ENCODE data around the gene LRP4.
A peak's percentile ranks its signal among the peaks of the same experiment; 100 is the strongest.

The LRP4 gene

DNA sequence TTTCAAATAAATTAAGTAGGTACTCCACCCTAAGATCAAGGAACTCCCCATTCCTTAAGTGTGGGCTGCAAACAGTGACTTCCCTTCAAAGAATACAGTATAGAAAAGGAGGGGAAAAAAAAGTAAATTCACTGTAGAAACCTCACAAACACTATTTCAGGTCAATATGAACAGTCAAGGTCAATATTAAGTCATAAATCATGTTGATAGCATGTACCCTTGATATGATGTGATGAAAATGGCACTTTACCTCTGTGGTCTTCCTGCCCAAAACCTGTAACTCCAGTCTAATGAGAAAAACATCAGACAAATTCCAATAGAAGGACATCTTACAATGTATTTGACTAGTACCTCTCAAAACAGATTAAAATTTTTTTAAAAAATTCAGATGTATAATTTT, 80.5 kb downstream of the LRP4 start:
- Histone ChIP-seq H3K9me3 (ENCODE audit: control insufficient read depth in 2 of 2, low read length in 2 of 2) (no peaks in the 10 kb centered on the region), H3K27ac (ENCODE audit: low read depth in 2 of 2, low read length in 2 of 2) (no peak overlapping the region), H3K4me1 (ENCODE audit: control insufficient read depth in 2 of 2, insufficient read depth in 2 of 2, low read length in 2 of 2) (no peaks in the 10 kb centered on the region), H3K9ac (ENCODE audit: low read depth in 1 of 2, low read length in 2 of 2) (no peak overlapping the region), H3K4me3 (ENCODE audit: low read length in 2 of 2) (no peak overlapping the region), H3K36me3 (ENCODE audit: control insufficient read depth in 2 of 2, insufficient read depth in 2 of 2, low read length in 2 of 2) (no peaks in the 10 kb centered on the region), H3K27me3 (ENCODE audit: control insufficient read depth in 2 of 2, insufficient read depth in 2 of 2, low read length in 2 of 2) (no peaks in the 10 kb centered on the region)

DNA sequence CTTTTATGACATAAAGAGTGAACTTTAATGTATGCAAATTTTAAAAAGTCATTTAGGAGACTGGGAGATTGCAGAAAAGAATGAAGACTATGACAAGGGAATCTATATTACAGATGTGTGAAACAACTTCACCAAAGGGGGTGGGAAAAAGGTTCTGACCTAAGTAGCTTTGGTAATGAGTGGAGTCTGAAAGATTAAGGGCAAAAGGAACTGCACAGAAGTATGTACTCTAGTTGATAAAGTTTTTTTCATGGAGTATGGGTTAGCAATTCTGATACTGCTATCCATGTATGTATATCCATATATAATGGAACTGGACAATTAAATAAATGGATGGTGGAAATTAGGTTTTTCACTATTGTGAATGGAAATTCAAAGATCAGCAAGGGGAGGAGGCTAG, 81.5 kb downstream of the LRP4 start:
- Histone ChIP-seq H3K36me3 (ENCODE audit: control insufficient read depth in 2 of 2, insufficient read depth in 2 of 2, low read length in 2 of 2) (no peaks in the 10 kb centered on the region), H3K4me3 (ENCODE audit: low read length in 2 of 2) (no peak overlapping the region), H3K4me1 (ENCODE audit: control insufficient read depth in 2 of 2, insufficient read depth in 2 of 2, low read length in 2 of 2) (no peaks in the 10 kb centered on the region), H3K9me3 (ENCODE audit: control insufficient read depth in 2 of 2, low read length in 2 of 2) (no peaks in the 10 kb centered on the region), H3K27me3 (ENCODE audit: control insufficient read depth in 2 of 2, insufficient read depth in 2 of 2, low read length in 2 of 2) (no peaks in the 10 kb centered on the region), H3K27ac (ENCODE audit: low read depth in 2 of 2, low read length in 2 of 2) (no peak overlapping the region), H3K9ac (ENCODE audit: low read depth in 1 of 2, low read length in 2 of 2) (no peak overlapping the region)

DNA sequence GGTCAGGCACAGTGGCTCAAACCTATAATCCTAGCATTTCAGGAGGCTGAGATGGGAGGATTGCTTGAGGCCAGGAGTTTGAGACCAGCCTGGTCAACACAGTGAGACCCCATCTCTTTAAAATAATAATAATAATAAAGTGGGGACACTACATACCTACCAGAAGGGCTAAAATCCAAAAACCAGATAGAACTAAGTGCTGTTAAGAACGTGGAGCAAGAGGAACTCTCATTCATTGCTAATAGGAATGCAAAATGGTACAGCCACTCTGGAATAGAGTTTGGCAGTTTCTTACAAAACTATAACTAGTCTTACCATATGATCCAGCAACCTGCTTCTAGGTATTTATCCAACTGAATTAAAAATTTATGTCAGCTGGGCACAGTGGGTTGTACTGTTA, 81.9 kb downstream of the LRP4 start:
- no peak overlapping the region for H3K9ac ChIP-seq (ENCODE audit: low read depth in 1 of 2, low read length in 2 of 2)
- no peaks in the 10 kb centered on the region for H3K4me1 ChIP-seq (ENCODE audit: control insufficient read depth in 2 of 2, insufficient read depth in 2 of 2, low read length in 2 of 2)
- no peaks in the 10 kb centered on the region for H3K9me3 ChIP-seq (ENCODE audit: control insufficient read depth in 2 of 2, low read length in 2 of 2)
- no peaks in the 10 kb centered on the region for H3K27me3 ChIP-seq (ENCODE audit: control insufficient read depth in 2 of 2, insufficient read depth in 2 of 2, low read length in 2 of 2)
- no peak overlapping the region for H3K27ac ChIP-seq (ENCODE audit: low read depth in 2 of 2, low read length in 2 of 2)
- H3K4me3 ChIP-seq (ENCODE audit: low read length in 2 of 2): no peak overlapping the region
- H3K36me3 ChIP-seq (ENCODE audit: control insufficient read depth in 2 of 2, insufficient read depth in 2 of 2, low read length in 2 of 2): no peaks in the 10 kb centered on the region

DNA sequence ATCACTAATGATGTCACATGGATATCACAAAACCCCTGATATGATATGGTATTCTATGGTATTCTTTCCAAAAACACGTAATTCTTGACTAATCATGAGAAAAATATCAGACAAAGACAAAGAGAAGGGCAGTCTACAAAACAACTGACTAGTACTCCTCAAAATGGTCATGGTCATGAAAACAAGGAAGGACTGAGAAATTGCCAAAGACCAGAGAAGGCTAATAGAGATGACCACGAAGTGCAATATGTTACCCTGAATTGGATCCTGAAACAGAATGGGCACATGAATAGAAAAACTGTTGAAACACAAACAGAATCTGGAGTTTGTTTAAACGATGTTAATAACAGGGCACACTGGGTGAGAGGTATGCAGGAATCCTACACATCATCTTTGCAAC, 82.5 kb downstream of the LRP4 start:
- Histone ChIP-seq H3K4me3 (ENCODE audit: low read length in 2 of 2) (no peak overlapping the region), H3K4me1 (ENCODE audit: control insufficient read depth in 2 of 2, insufficient read depth in 2 of 2, low read length in 2 of 2) (no peaks in the 10 kb centered on the region), H3K9me3 (ENCODE audit: control insufficient read depth in 2 of 2, low read length in 2 of 2) (no peaks in the 10 kb centered on the region), H3K27me3 (ENCODE audit: control insufficient read depth in 2 of 2, insufficient read depth in 2 of 2, low read length in 2 of 2) (no peaks in the 10 kb centered on the region), H3K36me3 (ENCODE audit: control insufficient read depth in 2 of 2, insufficient read depth in 2 of 2, low read length in 2 of 2) (no peaks in the 10 kb centered on the region), H3K27ac (ENCODE audit: low read depth in 2 of 2, low read length in 2 of 2) (no peak overlapping the region), H3K9ac (ENCODE audit: low read depth in 1 of 2, low read length in 2 of 2) (no peak overlapping the region)

DNA sequence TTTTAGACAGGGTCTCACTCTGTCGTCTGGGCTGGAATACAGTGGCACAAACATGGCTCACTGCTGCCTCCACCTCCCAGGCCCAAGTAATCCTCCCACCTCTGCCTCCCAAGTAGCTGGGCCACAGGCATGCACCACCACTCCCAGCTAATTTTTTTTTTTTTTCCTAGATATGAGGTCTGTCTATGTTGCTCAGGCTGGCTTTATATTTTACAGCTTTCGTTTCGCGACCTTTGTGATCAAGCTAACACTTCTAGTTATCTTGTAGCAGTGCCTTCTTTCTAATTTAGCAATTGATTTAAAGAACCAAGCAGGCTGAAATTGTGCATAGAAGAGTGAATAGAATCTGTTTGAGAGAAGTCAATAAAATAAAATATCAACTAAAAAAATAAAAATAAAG, 83.5 kb downstream of the LRP4 start:
- no peak overlapping the region for H3K27ac ChIP-seq (ENCODE audit: low read depth in 2 of 2, low read length in 2 of 2)
- H3K27me3 ChIP-seq (ENCODE audit: control insufficient read depth in 2 of 2, insufficient read depth in 2 of 2, low read length in 2 of 2): no peaks in the 10 kb centered on the region
- H3K4me1 ChIP-seq (ENCODE audit: control insufficient read depth in 2 of 2, insufficient read depth in 2 of 2, low read length in 2 of 2): no peaks in the 10 kb centered on the region
- no peaks in the 10 kb centered on the region for H3K36me3 ChIP-seq (ENCODE audit: control insufficient read depth in 2 of 2, insufficient read depth in 2 of 2, low read length in 2 of 2)
- H3K9me3 ChIP-seq (ENCODE audit: control insufficient read depth in 2 of 2, low read length in 2 of 2): no peaks in the 10 kb centered on the region
- H3K4me3 ChIP-seq (ENCODE audit: low read length in 2 of 2): no peak overlapping the region
- H3K9ac ChIP-seq (ENCODE audit: low read depth in 1 of 2, low read length in 2 of 2): no peak overlapping the region

DNA sequence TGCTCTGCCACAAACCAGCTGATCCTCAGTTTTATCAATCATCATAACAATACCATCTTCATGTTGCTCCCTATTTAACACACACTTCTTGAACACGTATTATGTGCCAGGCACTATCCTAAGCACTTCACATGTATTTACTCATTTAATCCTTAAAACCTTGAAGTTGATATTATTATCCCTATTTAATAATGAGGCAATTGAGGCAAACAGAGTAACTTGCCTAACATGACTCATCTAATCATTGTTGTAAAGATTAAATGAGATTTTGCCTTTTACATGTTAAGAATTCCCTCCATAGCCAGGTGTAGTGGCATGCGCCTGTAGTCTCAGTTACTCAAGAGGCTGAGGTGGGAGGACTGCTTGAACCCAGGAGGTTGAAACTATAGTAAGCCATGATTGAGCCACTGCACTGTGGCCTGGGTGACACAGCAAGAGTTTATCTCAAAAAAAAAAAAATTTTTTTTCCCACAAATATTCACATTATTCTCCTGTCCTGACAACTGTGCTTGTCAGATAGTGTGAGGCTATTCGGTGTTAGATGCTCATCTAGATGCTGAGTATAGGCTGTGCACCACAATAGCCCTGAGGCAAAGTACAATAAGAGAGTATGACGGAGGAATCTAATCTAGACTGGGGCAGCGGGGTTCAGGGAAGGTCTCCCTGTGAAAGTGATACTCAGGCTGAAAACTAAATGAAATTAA, 85.7 kb downstream of the LRP4 start:
- no peak overlapping the region for H3K9ac ChIP-seq (ENCODE audit: low read depth in 1 of 2, low read length in 2 of 2)
- no peaks in the 10 kb centered on the region for H3K4me1 ChIP-seq (ENCODE audit: control insufficient read depth in 2 of 2, insufficient read depth in 2 of 2, low read length in 2 of 2)
- H3K27me3 ChIP-seq (ENCODE audit: control insufficient read depth in 2 of 2, insufficient read depth in 2 of 2, low read length in 2 of 2): no peaks in the 10 kb centered on the region
- no peak overlapping the region for H3K27ac ChIP-seq (ENCODE audit: low read depth in 2 of 2, low read length in 2 of 2)
- H3K9me3 ChIP-seq (ENCODE audit: control insufficient read depth in 2 of 2, low read length in 2 of 2): no peaks in the 10 kb centered on the region
- no peaks in the 10 kb centered on the region for H3K36me3 ChIP-seq (ENCODE audit: control insufficient read depth in 2 of 2, insufficient read depth in 2 of 2, low read length in 2 of 2)
- H3K4me3 ChIP-seq (ENCODE audit: low read length in 2 of 2): no peak overlapping the region

DNA sequence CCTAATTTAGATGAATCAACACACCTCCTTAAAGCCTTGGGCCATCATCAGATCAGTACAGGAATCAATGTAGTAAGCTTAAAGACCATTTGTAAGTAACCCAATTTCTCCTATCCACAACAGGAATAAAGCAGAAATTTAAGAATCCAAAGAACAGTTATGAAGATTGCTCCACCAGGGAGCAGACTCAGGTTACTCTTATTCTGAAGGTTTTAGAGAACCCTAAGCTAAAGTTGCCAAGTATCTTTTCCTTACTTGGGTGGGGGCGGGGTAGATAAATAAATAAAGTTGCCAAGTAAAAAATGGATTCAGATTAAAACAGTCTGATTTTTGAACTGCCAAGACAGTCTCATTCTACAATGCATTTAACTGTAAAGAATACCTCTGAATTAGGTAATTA, 90.4 kb downstream of the LRP4 start:
- H3K4me1 ChIP-seq (ENCODE audit: control insufficient read depth in 2 of 2, insufficient read depth in 2 of 2, low read length in 2 of 2): peaks cover 7 to 8% of the 10 kb centered on the region in 2 donors
- no peaks in the 10 kb centered on the region for H3K36me3 ChIP-seq (ENCODE audit: control insufficient read depth in 2 of 2, insufficient read depth in 2 of 2, low read length in 2 of 2)
- no peak overlapping the region for H3K4me3 ChIP-seq (ENCODE audit: low read length in 2 of 2)
- no peak overlapping the region for H3K9ac ChIP-seq (ENCODE audit: low read depth in 1 of 2, low read length in 2 of 2)
- H3K27me3 ChIP-seq (ENCODE audit: control insufficient read depth in 2 of 2, insufficient read depth in 2 of 2, low read length in 2 of 2): no peaks in the 10 kb centered on the region
- H3K9me3 ChIP-seq (ENCODE audit: control insufficient read depth in 2 of 2, low read length in 2 of 2): no peaks in the 10 kb centered on the region
- no peak overlapping the region for H3K27ac ChIP-seq (ENCODE audit: low read depth in 2 of 2, low read length in 2 of 2)

DNA sequence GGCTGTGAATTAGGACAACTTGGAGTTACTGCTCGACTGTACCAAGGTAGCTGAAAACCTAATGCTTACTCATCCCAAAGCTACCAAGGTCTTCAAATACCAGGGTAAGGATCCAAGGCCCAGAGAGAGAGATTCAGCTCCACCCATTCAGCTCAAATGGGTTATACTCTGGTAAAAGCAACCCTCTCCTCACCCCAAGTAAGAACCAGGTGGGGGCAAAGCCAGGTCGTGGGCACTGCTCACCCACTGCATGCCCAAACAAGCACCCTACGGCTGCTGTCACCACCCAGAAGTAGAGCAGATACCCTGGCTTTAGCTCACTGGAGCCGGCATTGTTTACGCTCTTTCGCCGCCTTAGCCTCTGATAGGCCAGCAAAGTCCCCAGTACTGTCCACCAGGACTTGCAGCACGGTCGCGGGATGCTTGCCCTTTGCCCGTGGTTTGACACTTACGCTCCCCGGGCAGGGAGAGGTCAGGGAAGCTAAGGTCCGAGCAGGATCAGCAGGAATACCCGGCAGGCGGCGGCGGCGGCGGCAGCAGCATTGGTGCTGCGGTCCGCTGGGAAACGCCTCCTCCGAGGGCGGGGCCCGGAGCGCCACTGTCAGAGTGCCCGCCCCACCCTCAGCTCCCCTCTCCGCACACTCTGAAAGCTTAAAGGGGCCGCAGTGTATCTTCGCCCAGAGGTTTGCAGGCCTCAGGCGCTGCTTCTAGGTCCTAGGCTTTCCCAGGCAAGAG, 91.9 kb downstream of the LRP4 start:
- no peaks in the 10 kb centered on the region for H3K9me3 ChIP-seq (ENCODE audit: control insufficient read depth in 2 of 2, low read length in 2 of 2)
- H3K4me3 ChIP-seq (ENCODE audit: low read length in 2 of 2): peak overlapping the region; percentile 60 to 79
- H3K9ac ChIP-seq (ENCODE audit: low read depth in 1 of 2, low read length in 2 of 2): peak overlapping the region; percentile 34 to 61
- no peaks in the 10 kb centered on the region for H3K36me3 ChIP-seq (ENCODE audit: control insufficient read depth in 2 of 2, insufficient read depth in 2 of 2, low read length in 2 of 2)
- H3K27me3 ChIP-seq (ENCODE audit: control insufficient read depth in 2 of 2, insufficient read depth in 2 of 2, low read length in 2 of 2): no peaks in the 10 kb centered on the region
- H3K27ac ChIP-seq (ENCODE audit: low read depth in 2 of 2, low read length in 2 of 2): peak overlapping the region in 1 of 2 donors; percentile 19
- peaks cover 7 to 8% of the 10 kb centered on the region in 2 donors for H3K4me1 ChIP-seq (ENCODE audit: control insufficient read depth in 2 of 2, insufficient read depth in 2 of 2, low read length in 2 of 2)

DNA sequence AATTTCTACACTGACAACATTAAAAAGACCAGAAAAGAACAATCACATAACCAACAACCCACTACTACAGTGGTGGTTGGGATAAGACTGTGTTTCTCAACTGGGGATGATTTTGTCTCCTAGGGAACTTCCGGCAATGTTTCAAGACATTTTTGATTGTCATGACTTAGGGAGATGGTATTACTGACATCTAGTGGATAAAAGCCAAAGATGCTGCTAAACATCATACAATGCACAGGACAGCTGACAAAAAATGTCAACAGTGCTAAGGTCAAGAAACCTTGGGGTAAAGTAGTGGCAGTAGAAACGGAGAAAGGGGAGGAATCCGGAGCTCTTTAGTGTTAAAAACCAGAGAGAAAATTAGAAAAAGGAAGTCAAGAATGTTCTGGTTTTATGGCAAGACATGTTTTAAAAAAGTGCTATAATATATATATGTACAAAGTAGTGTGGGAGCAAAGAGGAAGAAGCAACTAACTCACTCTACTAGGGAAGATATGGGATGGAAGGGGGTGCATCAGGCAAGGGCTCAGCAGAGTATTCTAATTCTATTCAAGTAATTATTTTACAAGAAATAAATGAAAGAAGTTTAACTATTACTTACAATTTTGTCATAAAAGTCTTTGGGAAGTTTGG, 109.4 kb downstream of the LRP4 start:
- Histone ChIP-seq H3K4me3 (ENCODE audit: low read length in 2 of 2) (no peak overlapping the region), H3K4me1 (ENCODE audit: control insufficient read depth in 2 of 2, insufficient read depth in 2 of 2, low read length in 2 of 2) (no peaks in the 10 kb centered on the region), H3K9me3 (ENCODE audit: control insufficient read depth in 2 of 2, low read length in 2 of 2) (no peaks in the 10 kb centered on the region), H3K9ac (ENCODE audit: low read depth in 1 of 2, low read length in 2 of 2) (no peak overlapping the region), H3K36me3 (ENCODE audit: control insufficient read depth in 2 of 2, insufficient read depth in 2 of 2, low read length in 2 of 2) (peaks cover 17 to 23% of the 10 kb centered on the region in 2 donors), H3K27ac (ENCODE audit: low read depth in 2 of 2, low read length in 2 of 2) (no peak overlapping the region), H3K27me3 (ENCODE audit: control insufficient read depth in 2 of 2, insufficient read depth in 2 of 2, low read length in 2 of 2) (no peaks in the 10 kb centered on the region)
